Endothelial cell of hepatic sinusoid (primary cell): ENCODE measurements around the gene FAM222A.
"Not testable (repeated sequence)": the region's sequence is repeated elsewhere in the genome, so short reads cannot be mapped to it uniquely, and the experiment has no call there.

ENCODE experiments used
- in situ Hi-C: cut with HindIII; loops from 2 replicates; pipeline ENCODE4 v1.10.0; 2017; ENCODE audit warnings: low sequenced_read_pairs

FAM222A gene

DNA sequence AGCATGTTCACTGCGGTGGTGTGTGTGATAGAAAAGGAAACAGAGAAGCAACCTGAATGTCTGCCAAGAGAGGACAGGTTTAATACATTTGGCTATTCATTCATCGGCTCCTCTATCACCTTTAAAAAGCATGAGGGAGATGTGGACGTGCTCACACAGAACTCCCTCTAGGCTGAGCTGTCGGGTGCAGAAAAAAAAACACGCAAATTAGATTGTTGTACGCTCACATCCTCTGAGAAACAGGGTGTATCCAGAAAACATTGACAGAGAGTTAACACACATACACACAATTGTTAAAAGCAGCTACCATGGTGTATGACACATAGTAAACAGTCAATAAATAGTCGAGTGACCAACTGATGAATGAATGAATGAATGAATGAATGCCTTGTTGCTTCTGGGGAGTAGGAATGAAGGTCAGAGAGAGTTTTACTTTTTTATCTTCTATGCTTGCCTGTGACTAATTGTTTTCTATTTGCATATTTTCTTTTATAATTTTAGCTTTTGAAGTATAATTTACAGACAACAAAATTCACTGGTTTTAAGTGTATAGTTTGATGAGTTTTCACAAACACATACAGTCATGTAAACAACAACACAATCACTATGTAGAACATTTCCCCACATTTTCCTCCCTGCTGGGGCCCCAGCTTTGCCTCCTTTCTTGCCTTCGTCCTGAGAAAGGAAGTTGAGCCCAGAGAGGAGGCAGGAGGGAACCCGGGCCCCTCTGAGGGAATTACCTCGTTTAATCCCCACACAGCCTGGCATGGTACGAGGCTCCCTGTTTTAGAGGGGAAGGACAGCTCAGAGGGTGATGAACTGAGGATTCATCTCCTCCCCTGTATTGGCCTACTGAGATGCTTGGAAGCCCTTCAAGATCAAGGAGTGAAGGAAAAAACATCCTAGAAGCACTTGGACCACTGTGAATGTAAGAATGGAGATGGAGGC is 19.7 kb upstream of the FAM222A start:
- in situ Hi-C loops = no loop called here

DNA sequence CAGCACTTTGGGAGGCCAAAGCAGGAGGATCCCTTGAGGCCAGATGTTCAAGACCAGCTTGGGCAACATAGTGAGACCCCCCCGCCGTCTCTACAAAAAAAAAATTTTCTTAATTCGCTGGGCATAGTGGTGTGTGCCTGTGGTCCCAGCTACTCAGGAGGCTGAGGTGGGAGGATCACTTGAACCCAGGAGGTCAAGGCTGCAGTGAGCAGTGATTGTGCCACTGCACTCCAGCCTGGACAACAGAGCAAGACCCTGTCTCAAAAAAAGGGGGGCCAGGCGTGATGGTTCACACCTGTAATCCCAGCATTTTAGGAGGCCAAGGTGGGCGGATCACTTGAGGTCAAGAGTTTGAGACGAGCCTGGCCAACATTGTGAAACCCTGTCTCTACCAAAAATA is 19.0 kb upstream of the FAM222A start:
- in situ Hi-C loops = not testable (repeated sequence)

DNA sequence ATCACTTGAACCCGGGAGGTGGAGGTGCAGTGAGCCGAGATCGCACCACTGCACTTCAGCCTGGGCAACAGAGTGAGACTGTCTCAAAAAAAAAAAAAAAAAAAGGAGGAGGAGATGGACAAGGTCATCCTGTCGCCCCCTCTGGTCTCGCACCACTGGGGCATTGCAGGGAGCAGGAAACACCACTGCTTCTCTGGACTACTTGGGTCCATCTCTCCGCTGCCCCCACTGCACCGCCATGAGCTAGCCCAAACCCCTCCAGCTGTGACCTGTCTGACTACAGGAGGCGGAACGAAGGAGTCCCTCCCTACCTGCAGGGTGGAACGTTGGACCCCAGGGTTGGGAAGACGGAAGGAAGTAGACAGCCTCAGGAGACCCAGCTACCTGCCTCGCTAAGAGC is 18.2 kb upstream of the FAM222A start:
- in situ Hi-C loops = no loop called here

DNA sequence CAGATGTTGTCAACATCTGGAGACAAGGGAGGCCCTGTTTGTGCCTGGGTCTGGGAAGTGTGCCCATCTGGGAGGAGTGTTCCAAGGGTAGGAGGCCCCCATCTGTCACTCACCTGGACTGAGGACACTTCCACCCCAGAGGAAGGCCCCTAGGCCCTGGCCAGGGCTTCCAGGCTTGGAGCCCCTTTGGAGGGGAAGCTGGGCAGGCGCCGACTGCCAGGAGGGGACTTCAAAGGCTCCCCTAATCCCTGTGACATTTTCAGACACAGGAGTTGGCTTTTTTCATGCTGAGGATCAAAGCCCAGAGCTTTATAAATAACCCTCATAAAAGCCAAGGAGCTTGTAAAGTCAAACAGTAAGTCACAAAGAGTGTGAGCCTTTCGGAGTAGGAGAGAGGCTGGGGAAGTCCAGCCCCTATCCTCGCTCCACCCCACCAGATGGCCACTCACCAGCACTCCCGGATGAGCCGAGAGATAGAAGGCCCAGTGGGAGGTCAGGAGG is 17.6 kb upstream of the FAM222A start:
- in situ Hi-C loops = no loop called here

DNA sequence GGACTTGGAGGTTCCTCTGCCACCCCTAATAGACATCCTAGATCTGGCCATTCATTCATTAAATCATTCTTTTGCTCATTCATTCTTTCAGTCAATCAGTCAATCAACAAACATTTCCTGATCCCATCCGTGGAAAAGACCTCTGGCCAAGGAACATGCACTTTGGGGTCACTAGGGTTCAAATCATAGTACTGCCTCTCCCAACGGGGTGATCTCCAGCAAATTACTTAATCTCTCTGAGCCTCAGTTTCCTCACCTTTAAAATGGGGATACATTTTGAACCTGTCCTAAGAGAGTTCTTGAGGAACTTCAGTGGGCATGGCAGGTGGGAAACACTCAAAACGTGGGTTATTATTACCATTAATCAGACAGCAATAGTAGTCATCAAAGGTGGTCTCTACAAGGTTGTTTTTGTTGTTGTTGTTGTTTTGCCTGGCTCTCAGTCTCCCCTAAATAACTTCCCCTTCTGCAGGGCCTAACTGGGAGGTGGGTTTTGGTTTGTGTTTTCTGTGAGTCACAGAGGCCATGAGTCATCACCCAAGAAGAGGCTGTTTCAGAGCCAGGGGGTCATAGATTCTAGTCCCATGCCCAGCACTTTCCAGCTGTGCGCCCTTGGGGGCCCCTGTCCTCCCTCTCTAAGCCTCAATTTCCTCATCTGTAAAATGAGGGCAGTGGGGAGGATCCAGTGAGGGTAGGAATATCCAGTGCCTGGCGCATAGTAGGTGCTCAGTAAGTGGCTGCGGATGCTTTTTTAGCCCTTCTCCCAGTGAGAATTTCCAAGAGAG is 16.9 kb upstream of the FAM222A start:
- in situ Hi-C loops = no loop called here

DNA sequence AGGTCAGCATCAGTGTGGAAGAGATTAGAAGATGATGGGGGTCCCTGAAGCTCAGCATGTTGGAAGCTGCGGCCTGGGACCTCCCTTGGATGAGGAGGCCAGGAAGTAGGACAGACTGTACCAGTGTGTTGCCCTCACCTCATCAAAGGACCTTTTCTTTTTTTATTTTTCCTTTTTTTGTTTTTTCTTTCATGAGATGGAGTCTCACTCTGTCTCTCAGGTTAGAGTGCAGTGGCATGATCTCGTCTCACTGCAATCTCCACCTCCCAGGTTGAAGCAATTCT is 16.4 kb upstream of the FAM222A start:
- in situ Hi-C loops = no loop called here

DNA sequence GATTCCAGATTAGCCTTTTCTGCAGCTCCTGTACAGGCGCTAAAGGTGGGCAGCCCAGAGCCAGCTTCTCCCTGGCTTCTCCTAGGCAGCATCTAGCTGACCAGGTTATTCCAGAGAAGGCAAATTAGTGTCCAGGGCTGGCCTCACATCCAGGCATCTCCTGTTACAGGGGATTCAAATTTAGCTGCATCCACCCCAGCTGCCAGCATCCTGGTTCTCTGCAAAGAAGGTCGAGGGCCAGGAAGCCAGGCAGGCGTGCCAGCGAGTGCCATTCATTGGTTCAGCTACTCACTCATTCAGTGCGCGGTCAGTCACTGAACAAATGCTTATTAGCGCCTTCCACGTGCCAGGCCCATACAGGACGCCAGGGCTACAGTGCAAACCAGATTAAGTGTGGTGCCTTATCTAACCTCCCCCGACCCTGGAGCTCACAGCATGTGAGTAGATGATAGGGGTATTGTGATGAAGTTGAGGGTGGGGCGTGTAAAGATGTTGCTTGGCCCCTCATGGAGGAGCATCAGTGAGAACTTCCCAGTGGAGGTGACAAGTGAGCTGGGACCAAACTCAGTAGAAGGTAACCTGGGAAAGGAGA is 15.7 kb upstream of the FAM222A start:
- in situ Hi-C loops = no loop called here

DNA sequence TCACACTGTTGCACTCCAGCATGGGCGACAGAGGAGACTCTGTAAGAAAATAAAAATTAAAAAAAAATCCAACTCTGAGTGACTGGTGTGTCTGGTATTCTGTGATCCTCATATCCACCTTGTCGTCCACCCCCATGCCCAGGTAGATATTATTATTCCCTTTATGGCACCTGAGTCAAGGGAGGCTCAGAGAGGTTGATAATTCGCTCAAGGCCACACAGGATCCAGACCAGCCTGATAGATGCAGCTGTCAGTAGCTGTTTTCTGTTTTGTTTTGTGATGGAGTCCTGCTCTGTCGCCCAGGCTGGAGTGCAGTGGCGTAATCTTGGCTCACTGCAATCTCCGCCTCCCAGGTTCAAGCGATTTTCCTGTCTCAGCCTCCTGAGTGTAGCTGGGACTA is 14.8 kb upstream of the FAM222A start:
- in situ Hi-C loops = no loop called here

DNA sequence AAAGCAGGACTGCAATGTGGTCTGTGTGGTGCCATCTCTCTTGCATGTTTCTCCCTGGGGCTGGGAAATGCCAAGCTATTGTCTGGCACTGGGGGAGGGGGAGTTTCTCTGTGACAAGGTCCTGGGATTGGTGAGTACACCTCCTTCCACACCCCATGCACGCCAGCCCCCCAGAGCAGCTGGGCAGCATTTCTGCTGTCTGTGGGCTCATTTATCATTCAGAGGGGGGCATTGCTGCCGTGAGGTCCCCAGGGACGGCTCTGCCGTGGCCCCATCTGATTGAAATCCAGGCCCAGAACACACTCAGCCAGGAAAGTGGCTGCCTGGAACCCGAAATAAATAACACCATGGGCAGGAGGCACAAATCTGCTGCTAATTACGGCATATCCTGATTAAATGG is 12.6 kb upstream of the FAM222A start:
- in situ Hi-C loops = no loop called here

DNA sequence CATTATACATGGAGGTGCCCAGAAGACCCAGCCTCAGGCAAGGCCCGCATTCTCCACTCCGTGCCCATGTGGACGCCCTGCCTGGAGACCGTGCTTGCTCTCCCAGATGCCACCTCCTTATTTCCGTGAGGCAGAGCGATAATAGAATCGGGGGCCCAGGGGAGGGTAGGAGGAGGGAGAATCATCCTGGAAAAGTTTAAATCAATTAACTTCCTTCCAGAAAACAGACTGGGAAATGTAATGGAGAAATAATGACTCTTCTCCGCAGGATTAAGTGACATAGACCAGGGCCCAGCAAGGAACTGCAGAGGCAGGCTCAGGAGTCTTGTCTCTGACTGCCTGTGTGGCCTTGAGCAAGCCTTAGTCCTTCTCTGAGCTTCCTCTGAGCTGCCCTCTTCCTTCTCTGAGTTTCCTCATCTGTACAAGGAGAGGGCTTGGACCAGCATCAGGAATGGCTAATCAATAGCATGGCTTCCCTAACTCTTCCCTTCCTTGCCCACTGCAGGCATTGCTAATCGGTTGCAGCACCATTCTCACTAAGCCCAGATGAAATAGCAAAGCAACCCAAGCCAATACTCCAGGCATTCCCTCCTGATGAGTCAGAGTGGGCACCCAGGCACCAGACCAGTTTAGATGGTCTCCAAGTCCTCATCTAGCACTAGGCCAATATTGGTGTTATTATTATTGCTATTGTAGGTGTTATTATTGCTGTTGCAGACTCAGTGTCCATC is 11.3 kb upstream of the FAM222A start:
- in situ Hi-C loops = no loop called here

DNA sequence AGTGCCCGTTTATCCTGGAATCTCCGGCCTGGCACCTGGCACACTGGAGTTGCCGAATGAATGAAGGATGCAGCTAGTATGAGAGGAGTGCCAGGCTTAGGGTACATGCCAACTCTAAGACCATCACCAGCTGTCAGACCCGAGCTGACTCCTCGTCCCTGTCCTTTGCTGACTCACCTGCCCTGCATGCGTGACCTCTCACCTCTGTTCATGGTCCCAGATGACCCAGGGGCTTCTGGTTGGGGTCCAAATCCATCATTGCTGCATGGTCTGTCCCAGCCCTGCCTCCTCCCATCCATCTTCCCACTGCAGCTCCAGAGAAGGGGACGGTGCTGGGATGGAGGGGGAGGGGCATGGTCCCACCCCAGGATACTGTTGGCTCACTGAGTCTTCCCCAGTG is 9.9 kb upstream of the FAM222A start:
- in situ Hi-C loops = no loop called here

DNA sequence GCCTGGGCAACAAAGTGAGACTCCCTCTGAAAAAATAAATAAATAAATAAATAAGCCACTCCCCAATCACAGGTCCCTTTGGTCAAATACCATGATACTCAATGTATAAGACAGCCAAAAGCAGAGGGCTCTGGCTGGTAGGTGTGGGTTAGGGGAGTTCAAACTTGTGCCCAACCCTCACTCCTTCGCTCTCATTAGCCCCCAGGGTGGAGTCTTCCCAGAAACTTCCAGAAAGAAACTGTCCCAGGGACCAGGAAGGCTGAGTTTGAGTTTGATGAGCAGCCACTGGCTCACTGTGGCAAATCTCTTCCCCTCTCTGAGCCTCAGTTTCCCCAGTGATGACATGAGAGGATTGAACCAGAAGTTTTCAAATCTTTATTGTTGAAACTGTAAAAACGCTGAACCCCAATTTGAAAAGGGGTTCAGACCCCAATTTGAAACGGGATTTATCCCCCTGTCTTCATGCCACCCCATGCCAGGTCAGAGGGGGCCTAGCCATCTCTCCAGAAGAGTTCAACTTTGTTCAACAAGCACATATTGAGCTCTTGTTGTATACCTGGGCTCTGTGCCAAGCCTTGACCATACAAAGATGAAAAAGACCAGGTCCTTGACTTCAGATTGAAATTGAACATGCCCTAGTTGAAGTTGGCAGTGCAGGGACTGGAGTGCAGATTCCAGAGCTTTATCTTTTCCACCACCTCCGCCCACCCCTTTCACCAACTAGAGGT is 9.1 kb upstream of the FAM222A start:
- in situ Hi-C loops = no loop called here

DNA sequence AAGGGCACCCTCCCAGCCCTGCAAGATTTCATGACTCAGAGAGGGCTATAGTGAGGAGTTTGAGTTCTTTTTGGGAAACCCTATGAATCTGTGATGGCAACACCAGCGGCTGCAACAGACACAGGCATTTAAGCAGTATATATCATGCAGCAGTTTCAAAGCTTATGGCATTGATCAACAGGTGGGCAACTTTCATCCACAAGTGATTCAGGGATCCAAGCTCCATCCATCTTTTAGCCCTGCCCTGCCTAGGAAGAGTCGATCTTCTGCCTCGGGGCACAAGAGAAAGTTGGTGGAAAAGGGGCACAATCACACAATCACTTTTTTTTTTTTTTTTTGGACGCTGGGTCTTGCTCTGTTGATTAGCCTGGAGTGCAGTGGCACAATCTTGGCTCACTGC is 8.3 kb upstream of the FAM222A start:
- in situ Hi-C loops = no loop called here

DNA sequence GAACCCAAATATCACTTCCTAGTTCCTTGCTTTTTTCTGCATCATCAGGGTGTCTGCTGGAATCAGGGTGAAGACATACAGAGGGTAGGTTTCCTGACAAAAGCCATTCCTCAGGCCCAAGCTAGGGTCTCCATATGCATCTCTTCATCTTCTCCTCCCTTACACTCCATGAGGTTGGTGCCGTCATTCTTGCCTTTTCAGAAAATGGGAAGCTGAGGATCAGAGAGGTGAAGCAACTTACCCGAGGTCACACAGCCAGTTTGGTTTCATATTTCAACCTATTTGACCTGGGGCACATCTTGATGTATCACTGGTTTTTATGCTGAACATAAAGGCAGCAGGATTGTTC is 7.3 kb upstream of the FAM222A start:
- in situ Hi-C loops = no loop called here

DNA sequence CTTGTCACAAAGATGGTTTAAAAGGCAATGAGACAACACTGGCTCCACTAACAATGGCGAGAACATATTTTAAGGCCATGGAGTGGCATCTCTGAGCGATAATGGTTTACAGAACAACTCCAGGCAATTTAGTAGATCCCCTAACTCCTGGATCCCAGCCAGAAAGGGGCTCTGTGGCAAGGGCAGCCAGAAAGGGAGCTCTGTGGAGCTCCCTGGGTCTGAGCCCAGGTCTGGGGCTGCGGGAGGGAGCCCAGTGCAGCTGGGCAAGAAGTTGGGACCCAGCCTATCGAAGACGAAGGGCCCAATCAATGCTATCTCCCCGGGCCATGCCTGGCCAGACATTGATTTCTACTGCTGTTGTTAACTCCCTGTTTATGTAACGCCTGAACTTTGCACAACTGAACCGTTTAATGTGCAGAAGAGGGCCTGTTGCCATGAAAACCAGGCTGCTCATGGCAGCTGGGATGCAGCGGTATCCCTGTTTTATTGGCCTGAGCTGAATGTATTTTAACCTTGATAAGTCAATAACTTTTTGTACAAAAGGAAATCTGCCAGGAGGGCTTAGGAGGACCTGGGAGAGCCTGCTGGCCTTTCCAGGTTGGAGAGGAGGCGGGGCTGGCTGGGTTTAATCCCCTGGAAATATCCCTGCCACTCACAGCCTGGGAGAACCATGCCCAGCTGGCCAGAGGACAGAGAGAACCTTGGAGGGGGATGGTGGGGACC is 6.7 kb upstream of the FAM222A start:
- in situ Hi-C loops = no loop called here

DNA sequence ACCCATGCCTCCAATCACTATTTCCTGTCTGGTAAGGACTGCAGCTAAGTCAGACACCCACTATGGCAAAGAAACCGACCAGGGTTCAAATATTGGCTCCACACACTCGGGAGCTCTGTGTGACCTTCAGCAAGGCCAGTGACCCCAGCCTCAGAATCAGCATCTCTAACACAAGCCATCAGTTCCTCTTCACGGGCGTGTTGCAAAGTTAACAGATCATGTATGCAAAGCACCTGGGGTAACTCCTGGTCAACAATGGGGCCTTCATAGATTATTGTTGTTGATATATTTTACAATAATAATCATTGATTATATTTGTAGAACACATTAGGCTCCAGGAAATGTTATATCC is 6.2 kb upstream of the FAM222A start:
- in situ Hi-C loops = no loop called here

DNA sequence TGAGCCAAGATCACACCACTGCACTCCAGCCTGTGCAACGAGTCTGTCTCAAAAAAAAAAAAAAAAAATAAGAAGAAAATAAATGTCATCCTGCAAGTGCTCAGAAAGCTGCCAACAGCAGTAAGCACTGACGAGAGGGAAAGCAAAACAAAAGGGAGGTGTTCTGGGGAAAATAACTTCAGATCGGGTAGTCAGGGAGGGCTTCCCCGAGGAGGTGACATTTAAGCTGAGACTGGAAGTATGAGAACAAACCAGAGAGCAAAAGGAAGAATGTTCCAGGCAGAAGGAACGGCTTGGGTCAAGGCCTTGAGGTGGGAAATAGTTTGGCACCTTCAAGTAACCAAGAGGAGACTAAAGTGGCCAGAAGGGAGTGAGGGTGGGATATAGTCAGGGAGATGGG is 4.7 kb upstream of the FAM222A start:
- in situ Hi-C loops = no loop called here

DNA sequence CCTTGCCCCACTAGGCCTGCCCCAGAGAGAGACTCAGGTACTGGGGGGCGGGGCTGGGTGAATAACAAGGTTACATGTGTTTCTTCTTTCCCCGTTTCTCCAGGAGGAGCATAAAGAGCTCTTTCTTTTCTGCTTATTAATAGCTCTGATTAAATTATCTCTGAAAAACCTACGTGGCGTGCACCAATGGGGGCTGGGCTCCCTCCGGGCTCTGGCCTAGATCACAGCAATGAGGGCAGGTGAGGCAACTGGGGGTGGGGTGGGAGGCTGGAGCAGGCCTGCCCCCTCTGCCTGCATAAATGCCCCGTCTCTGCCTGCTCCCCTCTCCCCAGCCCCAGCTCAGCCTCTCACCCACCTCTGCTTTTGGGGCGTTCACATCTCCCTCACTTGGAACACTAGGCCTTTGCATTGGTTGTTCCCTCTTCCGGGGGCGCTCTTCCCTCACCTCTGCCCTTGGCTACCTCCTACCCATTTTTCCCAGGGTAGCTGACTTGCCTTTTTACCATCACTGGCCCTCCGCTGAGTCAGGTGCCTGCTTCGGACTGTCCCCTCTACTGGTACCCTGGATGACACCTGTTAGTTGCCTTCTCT is 4.1 kb upstream of the FAM222A start:
- in situ Hi-C loops = no loop called here

DNA sequence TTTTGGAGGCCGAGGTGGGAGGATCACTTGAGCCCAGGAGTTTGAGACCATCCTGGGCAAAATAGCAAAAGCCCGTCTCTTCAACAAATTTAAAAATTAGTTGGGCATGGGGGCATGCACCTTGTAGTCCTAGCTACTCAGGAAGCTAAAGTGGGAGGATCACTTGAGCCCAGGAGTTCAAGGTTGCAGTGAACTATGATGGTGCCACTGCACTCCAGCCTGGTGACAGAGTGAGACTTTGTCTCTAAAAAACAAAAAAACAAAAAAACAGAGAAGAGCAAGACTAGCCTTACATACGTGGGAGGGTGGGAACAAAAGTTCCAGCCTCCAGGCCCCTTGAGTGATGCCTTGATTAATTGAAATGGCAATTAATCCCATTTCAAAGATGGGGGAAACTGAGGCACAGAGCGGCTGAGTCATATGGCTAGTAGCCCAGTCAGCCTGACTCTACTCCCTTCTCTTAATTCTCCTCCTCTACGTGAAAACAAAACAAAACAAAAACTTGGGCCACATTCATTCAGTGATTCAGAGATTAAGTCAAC is 3.3 kb upstream of the FAM222A start:
- in situ Hi-C loops = loop anchor here (5.0 kb wide), 1 partner anchor 53 kb away; no protein-coding TSS in a partner anchor
